H9 (cell line): ENCODE data around the gene BTBD3. TPM values are rescaled to one million over a fixed set of nuclear protein-coding genes. Genes with fewer than 3 reads are reported as not detected.

ENCODE experiments used
- DNase-seq: peaks from one replicate; pipeline ENCODE4 v3.0.0-alpha.2; 2017
- H2AFZ ChIP-seq: one replicate; pipeline ENCODE4 v1.6.1; 2013; ENCODE audit warnings: mild to moderate bottlenecking, low read length, control low read depth, moderate library complexity
- H2AK5ac ChIP-seq: 2 replicates; pipeline ENCODE4 v1.6.1; 2013; ENCODE audit warnings: low read length, control low read depth, mixed read lengths; ENCODE audit not compliant: insufficient read length
- H2BK120ac ChIP-seq: one replicate; pipeline ENCODE4 v1.6.1; 2013; ENCODE audit warnings: low read depth, mild to moderate bottlenecking, low read length, control low read depth, inconsistent platforms; ENCODE audit not compliant: poor library complexity, severe bottlenecking
- H2BK12ac ChIP-seq: 2 replicates; pipeline ENCODE4 v1.6.1; 2013; ENCODE audit warnings: low read length, control low read depth, mixed read lengths, low read depth; ENCODE audit not compliant: insufficient read length
- H2BK15ac ChIP-seq: 2 replicates; pipeline ENCODE4 v1.6.1; 2013; ENCODE audit warnings: low read depth, low read length, control low read depth
- H2BK20ac ChIP-seq: one replicate; pipeline ENCODE4 v1.6.1; 2013; ENCODE audit warnings: low read depth, mild to moderate bottlenecking, low read length, control low read depth, inconsistent platforms; ENCODE audit not compliant: poor library complexity, severe bottlenecking
- H2BK5ac ChIP-seq: 2 replicates; pipeline ENCODE4 v1.6.1; 2013; ENCODE audit warnings: low read length, control low read depth, mixed read lengths; ENCODE audit not compliant: insufficient read length
- H3K14ac ChIP-seq: 2 replicates; pipeline ENCODE4 v1.6.1; 2013; ENCODE audit warnings: low read length, control low read depth; ENCODE audit not compliant: insufficient read depth
- H3K18ac ChIP-seq: 2 replicates; pipeline ENCODE4 v1.6.1; 2013; ENCODE audit warnings: low read depth, mild to moderate bottlenecking, mixed read lengths, low read length, control low read depth; ENCODE audit not compliant: insufficient read length
- H3K23ac ChIP-seq: 2 replicates; pipeline ENCODE4 v1.6.1; 2013; ENCODE audit warnings: low read length, control low read depth, mixed read lengths, low read depth; ENCODE audit not compliant: insufficient read length
- H3K23me2 ChIP-seq: 2 replicates; pipeline ENCODE4 v1.6.1; 2013; ENCODE audit warnings: low read depth, mild to moderate bottlenecking, mixed read lengths, low read length, control low read depth; ENCODE audit not compliant: insufficient read length, poor library complexity, severe bottlenecking
- H3K27ac ChIP-seq: 2 replicates; pipeline ENCODE4 v1.5.1; 2013; ENCODE audit warnings: low read length, control low read depth, mixed read lengths, low read depth; ENCODE audit not compliant: insufficient read length
- H3K27me3 ChIP-seq: 2 replicates; pipeline ENCODE4 v1.6.1; 2013; ENCODE audit warnings: low read length, control low read depth, inconsistent platforms; ENCODE audit not compliant: insufficient read depth
- H3K4ac ChIP-seq: 2 replicates; pipeline ENCODE4 v1.6.1; 2013; ENCODE audit warnings: low read depth, mild to moderate bottlenecking, control low read depth, inconsistent platforms, low read length, moderate library complexity
- H3K4me1 ChIP-seq: 2 replicates; pipeline ENCODE4 v1.6.1; 2013; ENCODE audit warnings: low read length, control low read depth, inconsistent platforms; ENCODE audit not compliant: insufficient read depth
- H3K4me2 ChIP-seq: 2 replicates; pipeline ENCODE4 v1.6.1; 2013; ENCODE audit warnings: low read length, control low read depth, mixed read lengths; ENCODE audit not compliant: insufficient read length, insufficient read depth
- H3K56ac ChIP-seq: 2 replicates; pipeline ENCODE4 v1.6.1; 2013; ENCODE audit warnings: low read depth, mild to moderate bottlenecking, mixed read lengths, low read length, control low read depth; ENCODE audit not compliant: insufficient read length
- H3K79me1 ChIP-seq: 2 replicates; pipeline ENCODE4 v1.6.1; 2013; ENCODE audit warnings: low read depth, mild to moderate bottlenecking, moderate library complexity, low read length, control low read depth, inconsistent platforms; ENCODE audit not compliant: insufficient read depth, poor library complexity, severe bottlenecking
- H3K79me2 ChIP-seq: 2 replicates; pipeline ENCODE4 v1.6.1; 2013; ENCODE audit warnings: low read length, control low read depth, inconsistent platforms; ENCODE audit not compliant: insufficient read depth
- H3K9ac ChIP-seq: 2 replicates; pipeline ENCODE4 v1.6.1; 2013; ENCODE audit warnings: low read length, control low read depth, mixed read lengths; ENCODE audit not compliant: insufficient read length; ENCODE audit errors: extremely low read depth
- H3K9me3 ChIP-seq: one replicate; pipeline ENCODE4 v1.6.1; 2013; ENCODE audit warnings: low read depth, low read length, inconsistent platforms; ENCODE audit not compliant: control insufficient read depth
- H3T11ph ChIP-seq: one replicate; pipeline ENCODE4 v1.6.1; 2013; ENCODE audit warnings: mild to moderate bottlenecking, low read length, control low read depth, inconsistent platforms
- H4K20me1 ChIP-seq: one replicate; pipeline ENCODE4 v1.6.1; 2013; ENCODE audit not compliant: control insufficient read depth, insufficient read length, insufficient read depth
- H4K5ac ChIP-seq: 2 replicates; pipeline ENCODE4 v1.6.1; 2013; ENCODE audit warnings: low read depth, mild to moderate bottlenecking, mixed read lengths, low read length, control low read depth; ENCODE audit not compliant: insufficient read length
- H4K8ac ChIP-seq: replicated peaks from 2 replicates; pipeline ENCODE4 v1.6.1; 2013; ENCODE audit warnings: low read length, control low read depth, mixed read lengths, low read depth; ENCODE audit not compliant: insufficient read length
- H4K91ac ChIP-seq: 2 replicates; pipeline ENCODE4 v1.6.1; 2013; ENCODE audit warnings: low read depth, mild to moderate bottlenecking, moderate library complexity, mixed read lengths, low read length, control low read depth; ENCODE audit not compliant: insufficient read length
- H3K27ac Mint-ChIP-seq, 3 experiments: 2 replicates in 2 of 3; 3 replicates in 1 of 3; pipeline ENCODE4 v1.8.0; 2020 to 2021; ENCODE audit warnings: mixed read lengths in 3 of 3, mild to moderate bottlenecking in 1 of 3, moderate library complexity in 1 of 3
- H3K27me3 Mint-ChIP-seq: 2 replicates; pipeline ENCODE4 v1.8.0; 2021; ENCODE audit warnings: low read depth, mild to moderate bottlenecking, moderate library complexity, mixed read lengths
- H3K36me3 Mint-ChIP-seq, 3 experiments: 2 replicates in 2 of 3; 3 replicates in 1 of 3; pipeline ENCODE4 v1.8.0; 2020 to 2021; ENCODE audit warnings: low read depth in 3 of 3, mixed read lengths in 3 of 3; ENCODE audit not compliant: insufficient read depth in 1 of 3
- H3K4me1 Mint-ChIP-seq, 2 experiments: 2 replicates each; pipeline ENCODE4 v1.8.0; 2020; ENCODE audit warnings: mixed read lengths in 2 of 2
- H3K4me3 Mint-ChIP-seq, 2 experiments: 2 replicates in 1 of 2; 3 replicates in 1 of 2; pipeline ENCODE4 v1.8.0; 2020 to 2021; ENCODE audit warnings: mild to moderate bottlenecking in 2 of 2, mixed read lengths in 2 of 2, moderate library complexity in 1 of 2
- H3K9me3 Mint-ChIP-seq, 2 experiments: 2 replicates in 1 of 2; 3 replicates in 1 of 2; pipeline ENCODE4 v1.8.0; 2020; ENCODE audit warnings: mild to moderate bottlenecking in 2 of 2, mixed read lengths in 2 of 2, moderate library complexity in 1 of 2
- WGBS: extraction: QIAGEN DNeasy Blood & Tissue Kit; methylation state at CpG from one replicate; pipeline ENCODE4 v1.1.7; 2013; ENCODE audit warnings: missing lambda C conversion rate, low lambda C conversion rate, mixed read lengths; ENCODE audit not compliant: insufficient read length; ENCODE audit errors: extremely low coverage; 5-methylcytosine and 5-hydroxymethylcytosine counted together
- total RNA-seq: library from RNA; stranded (reverse); gene quantifications from 2 replicates; pipeline ENCODE4 v1.2.1, GENCODE V29; 2021
- TF ChIP-seq, protein P1 (sequence below): fragments of 200-600 bp; sonication (generic); conservative IDR thresholded peaks from 3 replicates; pipeline ENCODE4 v1.8.0; 2021; ENCODE audit warnings: antibody characterized with exemption, mild to moderate bottlenecking

Gene BTBD3
- total RNA-seq, 1 experiment from 2014 or later = 62.1 TPM

DNA sequence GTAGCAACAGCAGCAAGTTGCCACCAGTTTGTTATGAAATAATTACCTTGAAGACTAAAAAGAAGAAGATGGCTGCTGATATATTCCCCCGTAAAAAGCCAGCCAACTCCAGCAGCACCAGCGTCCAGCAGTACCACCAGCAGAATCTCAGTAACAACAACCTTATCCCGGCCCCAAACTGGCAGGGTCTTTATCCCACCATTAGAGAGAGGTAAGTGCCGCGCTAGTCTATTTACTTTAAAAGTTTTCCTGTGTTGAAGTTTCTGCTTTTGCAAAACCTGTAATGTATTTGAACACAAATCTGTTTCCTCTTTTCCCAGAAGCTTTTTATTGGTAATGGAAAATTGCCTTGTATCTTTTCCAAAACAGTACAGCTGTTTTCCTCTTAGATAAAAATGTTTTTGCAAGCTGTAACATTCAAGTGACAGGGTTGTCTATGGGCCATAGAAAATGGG lies 725 bp downstream of the BTBD3 start:
- Histone ChIP-seq H3K9me3 (no peaks in the 10 kb centered on the region), H3K56ac (no peak overlapping the region), H3K79me2 (no peaks in the 10 kb centered on the region), H2AK5ac (no peak overlapping the region), H2BK5ac (no peak overlapping the region), H3T11ph (no peak overlapping the region), H3K4me2 (no peak overlapping the region), H3K18ac (no peak overlapping the region), H3K23me2 (no peaks in the 10 kb centered on the region), H4K8ac (no peak overlapping the region), H2BK15ac (no peak overlapping the region), H4K91ac (no peak overlapping the region), H2BK12ac (no peak overlapping the region), H3K4me1 (no peaks in the 10 kb centered on the region), H3K23ac (no peak overlapping the region), H2BK20ac (no peak overlapping the region), H3K79me1 (no peaks in the 10 kb centered on the region), H3K27ac (no peak overlapping the region), H3K14ac (no peak overlapping the region), H4K5ac (no peak overlapping the region), H3K4ac (no peak overlapping the region), H2BK120ac (no peak overlapping the region), H4K20me1 (no peaks in the 10 kb centered on the region), H3K9ac (no peak overlapping the region), H3K27me3 (no peaks in the 10 kb centered on the region), H2AFZ (no peak overlapping the region)
- Mint-ChIP-seq H3K27ac (0 out of 7 replicates have a peak overlapping the region, but pooled peaks of 1 of the 3 experiments have one; percentile 32), H3K4me1 (peaks cover 30 to 45% of the 10 kb centered on the region in 2 experiments), H3K27me3 (no peaks in the 10 kb centered on the region), H3K36me3 (peaks cover 7 to 20% (median 11%) of the 10 kb centered on the region in 3 experiments; a peak in 5 of 7 replicates), H3K4me3 (no peak overlapping the region), H3K9me3 (no peaks in the 10 kb centered on the region)
- WGBS = no CpG with 5 or more reads among the region's 5 CpGs
- TF ChIP-seq, protein P1, sequence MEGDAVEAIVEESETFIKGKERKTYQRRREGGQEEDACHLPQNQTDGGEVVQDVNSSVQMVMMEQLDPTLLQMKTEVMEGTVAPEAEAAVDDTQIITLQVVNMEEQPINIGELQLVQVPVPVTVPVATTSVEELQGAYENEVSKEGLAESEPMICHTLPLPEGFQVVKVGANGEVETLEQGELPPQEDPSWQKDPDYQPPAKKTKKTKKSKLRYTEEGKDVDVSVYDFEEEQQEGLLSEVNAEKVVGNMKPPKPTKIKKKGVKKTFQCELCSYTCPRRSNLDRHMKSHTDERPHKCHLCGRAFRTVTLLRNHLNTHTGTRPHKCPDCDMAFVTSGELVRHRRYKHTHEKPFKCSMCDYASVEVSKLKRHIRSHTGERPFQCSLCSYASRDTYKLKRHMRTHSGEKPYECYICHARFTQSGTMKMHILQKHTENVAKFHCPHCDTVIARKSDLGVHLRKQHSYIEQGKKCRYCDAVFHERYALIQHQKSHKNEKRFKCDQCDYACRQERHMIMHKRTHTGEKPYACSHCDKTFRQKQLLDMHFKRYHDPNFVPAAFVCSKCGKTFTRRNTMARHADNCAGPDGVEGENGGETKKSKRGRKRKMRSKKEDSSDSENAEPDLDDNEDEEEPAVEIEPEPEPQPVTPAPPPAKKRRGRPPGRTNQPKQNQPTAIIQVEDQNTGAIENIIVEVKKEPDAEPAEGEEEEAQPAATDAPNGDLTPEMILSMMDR = no peak
- no peak for DNase-seq
